Measurements from ENCODE around the gene RASD2.

The RASD2 gene

GRCh38 chr22:35542157-35542938 lies 1.7 kb downstream of the RASD2 start:
- no peak for DNase-seq

GRCh38 chr22:35542939-35543516 lies 2.4 kb downstream of the RASD2 start:
- DNase-seq, result no peak

- no peak for DNase-seq
Measured at GRCh38 chr22:35543702-35544101, 3.1 kb downstream of the RASD2 start.

- no peak for DNase-seq
Measured at GRCh38 chr22:35544189-35544588, 3.6 kb downstream of the RASD2 start.

GRCh38 chr22:35544827-35545226 lies 4.2 kb downstream of the RASD2 start:
- no peak for DNase-seq

GRCh38 chr22:35546886-35547285 lies 6.3 kb downstream of the RASD2 start:
- no peak for DNase-seq

- DNase-seq, result no peak
Measured at GRCh38 chr22:35547987-35548721, 7.5 kb downstream of the RASD2 start.

- no peak for DNase-seq
Measured at GRCh38 chr22:35548722-35549112, 8.1 kb downstream of the RASD2 start.

- no peak for DNase-seq
Measured at GRCh38 chr22:35549328-35549727, 8.7 kb downstream of the RASD2 start.

- no peak for DNase-seq
Measured at GRCh38 chr22:35551549-35552177, 11.0 kb downstream of the RASD2 start.

GRCh38 chr22:35552196-35552842 lies 11.7 kb downstream of the RASD2 start:
- no peak for DNase-seq

- DNase-seq, result no peak
Measured at GRCh38 chr22:35552846-35553245, 12.2 kb downstream of the RASD2 start.

GRCh38 chr22:35553341-35553740 lies 12.7 kb downstream of the RASD2 start:
- DNase-seq, result no peak

- DNase-seq, result no peak
Measured at GRCh38 chr22:35554297-35554845, 13.7 kb downstream of the RASD2 start.

GRCh38 chr22:35555483-35555890 lies 14.9 kb downstream of the RASD2 start:
- DNase-seq, result no peak

- DNase-seq, result no peak
Measured at GRCh38 chr22:35555946-35556547, 15.4 kb downstream of the RASD2 start.

GRCh38 chr22:35556666-35557065 lies 16.0 kb downstream of the RASD2 start:
- no peak for DNase-seq

GRCh38 chr22:35558031-35558430 lies 17.4 kb downstream of the RASD2 start:
- no peak for DNase-seq

- no peak for DNase-seq
Measured at GRCh38 chr22:35558719-35559118, 18.1 kb downstream of the RASD2 start.

- DNase-seq, result no peak
Measured at GRCh38 chr22:35559354-35560005, 18.8 kb downstream of the RASD2 start.

GRCh38 chr22:35560366-35560765 lies 19.7 kb downstream of the RASD2 start:
- no peak for DNase-seq

- DNase-seq, result no peak
Measured at GRCh38 chr22:35560824-35561223, 20.2 kb downstream of the RASD2 start.

Data from NCI-H1436 treated with DMSO at 0.1 percent for 48 hours (cell line).